OCI-LY7 (cell line): ENCODE measurements around the gene PPHLN1. TPM values are rescaled to one million over a fixed set of nuclear protein-coding genes. Genes with fewer than 3 reads are reported as not detected.

ENCODE experiments used
- BruUV-seq: library from RNA; stranded (reverse); fragments of 400-500 nt; replicated peaks from 2 replicates; lab custom pipeline; 2021; lab: Mats Ljungman, UMichigan
- CTCF ChIA-PET: fragments of 300-600 bp; sonication (Branson Sonifier 250); formaldehyde crosslinking; loops from one replicate; lab custom pipeline; 2022; ENCODE audit warnings: antibody characterized with exemption; ENCODE audit not compliant: unreplicated experiment; lab: Charles Lee
- POLR2A ChIA-PET: fragments of 300-600 bp; sonication (Branson Sonifier 250); formaldehyde crosslinking; loops from one replicate; lab custom pipeline; 2022; ENCODE audit warnings: antibody characterized with exemption; lab: Charles Lee
- DNase-seq: peaks from one replicate; pipeline ENCODE4 v3.0.0-alpha.2; 2015; ENCODE audit warnings: low spot score
- H2AFZ ChIP-seq: fragments of 200-600 bp; sonication (generic), shearing (Covaris generic); 2 replicates; pipeline ENCODE4 v1.6.1; 2014; ENCODE audit warnings: mild to moderate bottlenecking, antibody characterized with exemption, low read length, moderate library complexity
- H3K27ac ChIP-seq: fragments of 200-600 bp; sonication (generic); 2 replicates; pipeline ENCODE4 v1.5.1; 2014; ENCODE audit warnings: mixed run types, low read depth, mild to moderate bottlenecking, moderate library complexity, low read length, inconsistent platforms; ENCODE audit not compliant: poor library complexity, severe bottlenecking
- H3K36me3 ChIP-seq: fragments of 200-600 bp; sonication (generic); 2 replicates; pipeline ENCODE4 v1.6.1; 2014; ENCODE audit warnings: mild to moderate bottlenecking, antibody characterized with exemption, low read length, moderate library complexity, mixed read lengths; ENCODE audit not compliant: insufficient read depth
- H3K4me1 ChIP-seq: fragments of 200-600 bp; sonication (generic); 2 replicates; pipeline ENCODE4 v1.5.1; 2014; ENCODE audit warnings: mild to moderate bottlenecking, low read length; ENCODE audit not compliant: insufficient read depth, poor library complexity, severe bottlenecking
- H3K4me2 ChIP-seq: fragments of 200-600 bp; sonication (generic); 2 replicates; pipeline ENCODE4 v1.6.1; 2014; ENCODE audit warnings: mild to moderate bottlenecking, low read length
- H3K4me3 ChIP-seq: fragments of 200-600 bp; sonication (generic); 2 replicates; pipeline ENCODE4 v1.5.1; 2014; ENCODE audit warnings: mild to moderate bottlenecking, low read depth, low read length; ENCODE audit not compliant: poor library complexity, severe bottlenecking
- H3K79me2 ChIP-seq: fragments of 200-600 bp; sonication (generic); 2 replicates; pipeline ENCODE4 v1.6.1; 2016; ENCODE audit warnings: low read depth, mild to moderate bottlenecking, low read length, moderate library complexity, mixed read lengths; ENCODE audit not compliant: insufficient read depth
- H3K9me2 ChIP-seq: fragments of 200-600 bp; sonication (generic); 2 replicates; pipeline ENCODE4 v1.6.1; 2016; ENCODE audit warnings: mild to moderate bottlenecking, low read length, mixed read lengths; ENCODE audit not compliant: insufficient read depth
- H3K9me3 ChIP-seq: fragments of 200-600 bp; sonication (generic); 2 replicates; pipeline ENCODE4 v1.6.1; 2014; ENCODE audit warnings: mild to moderate bottlenecking, mixed run types, low read length, mixed read lengths
- H4K20me1 ChIP-seq: fragments of 200-600 bp; sonication (generic); 2 replicates; pipeline ENCODE4 v1.6.1; 2014; ENCODE audit warnings: mild to moderate bottlenecking, antibody characterized with exemption, low read length, moderate library complexity, mixed read lengths; ENCODE audit not compliant: insufficient read depth
- CTCF ChIP-seq: fragments of 200-600 bp; sonication (generic); conservative IDR thresholded peaks from 2 replicates; pipeline ENCODE4 v1.5.1; 2014; ENCODE audit warnings: mild to moderate bottlenecking, antibody characterized with exemption, low read length, moderate library complexity, mixed read lengths
- EZH2phosphoT487 ChIP-seq: fragments of 200-600 bp; sonication (generic); IDR thresholded peaks from 2 replicates; pipeline ENCODE4 v1.6.1; 2018; ENCODE audit warnings: low read depth, borderline replicate concordance, mild to moderate bottlenecking, mixed run types, antibody characterized with exemption, low read length, moderate library complexity, mixed read lengths
- intact Hi-C: fragments of 100-400 bp; cut with micrococcal nuclease; formaldehyde crosslinking; loops from one replicate; pipeline ENCODE4 v1.10.0; 2022; ENCODE audit not compliant: unreplicated experiment
- total RNA-seq, 2 experiments: library from RNA; depleted of rRNA in 1 of 2; stranded (reverse); fragments of >200 nt in 1 of 2; shearing (Covaris generic) in 1 of 2; gene quantifications; 2 replicates each; pipeline ENCODE4 v1.2.3, GENCODE V29; 2014 to 2022

The PPHLN1 gene
- total RNA-seq, 2 experiments from 2014 or later, result 95.3 to 97.6 TPM

GRCh38 chr12:42469355-42470175, 143.6 kb downstream of the PPHLN1 start:
- Histone ChIP-seq H3K4me1 (peaks cover 42% of the 10 kb centered on the region), H3K27ac (peak overlapping the region; percentile 80), H3K36me3 (no peaks in the 10 kb centered on the region), H3K9me2 (no peaks in the 10 kb centered on the region), H3K9me3 (no peaks in the 10 kb centered on the region), H2AFZ (peak overlapping the region; percentile 4; the same call in 1 of the 2 replicates), H3K4me3 (peak overlapping the region; percentile 55), H4K20me1 (peaks cover 7% of the 10 kb centered on the region; the same call in 1 of the 2 replicates), H3K79me2 (no peaks in the 10 kb centered on the region), H3K4me2 (peak overlapping the region; percentile 89)
- BruUV-seq, result no TSS peak
- POLR2A ChIA-PET, result interaction anchor here (0.6 to 2.3 kb wide), 9 partner anchors 22 to 716 kb away, joined by 3 to 8 read pairs (median 3); no protein-coding TSS in a partner anchor
- CTCF ChIA-PET, result interaction anchor here (0.6 kb wide), 1 partner anchor 86 kb away, joined by 3 read pairs; no protein-coding TSS in a partner anchor
- no peak for TF ChIP-seq EZH2phosphoT487
- no peak for TF ChIP-seq CTCF
- peak; percentile 94 for DNase-seq
- intact Hi-C loops, result loop anchor here (1.0 to 5.0 kb wide), 5 partner anchors 72 to 1032 kb away; partner anchors contain the start of genes PPHLN1, YAF2 and ZCRB1

GRCh38 chr12:42472376-42472775, 146.4 kb downstream of the PPHLN1 start:
- no peak for DNase-seq
- no TSS peak for BruUV-seq
- ChIA-PET CTCF (no interaction called here), POLR2A (no interaction called here)
- H3K27ac ChIP-seq, result no peak overlapping the region
- no peaks in the 10 kb centered on the region for H3K36me3 ChIP-seq
- H3K4me3 ChIP-seq, result no peak overlapping the region
- no peak overlapping the region for H3K4me2 ChIP-seq
- intact Hi-C loops, result no loop called here
- peaks cover 7% of the 10 kb centered on the region; the same call in 1 of the 2 replicates for H4K20me1 ChIP-seq
- H3K79me2 ChIP-seq, result no peaks in the 10 kb centered on the region
- no peaks in the 10 kb centered on the region for H3K9me2 ChIP-seq
- H3K4me1 ChIP-seq, result peaks cover 39% of the 10 kb centered on the region
- no peak overlapping the region for H2AFZ ChIP-seq
- TF ChIP-seq EZH2phosphoT487, result no peak
- no peak for TF ChIP-seq CTCF
- no peaks in the 10 kb centered on the region for H3K9me3 ChIP-seq

- Histone ChIP-seq H3K9me2 (no peaks in the 10 kb centered on the region), H3K27ac (no peak overlapping the region), H2AFZ (no peak overlapping the region), H3K79me2 (no peaks in the 10 kb centered on the region), H4K20me1 (peaks cover 7% of the 10 kb centered on the region; the same call in 1 of the 2 replicates), H3K36me3 (no peaks in the 10 kb centered on the region), H3K9me3 (no peaks in the 10 kb centered on the region), H3K4me3 (no peak overlapping the region), H3K4me1 (peaks cover 31% of the 10 kb centered on the region), H3K4me2 (no peak overlapping the region)
- DNase-seq, result no peak
- BruUV-seq, result no TSS peak
- intact Hi-C loops, result no loop called here
- ChIA-PET CTCF (no interaction called here), POLR2A (no interaction called here)
- TF ChIP-seq CTCF (no peak), EZH2phosphoT487 (no peak)
Observed at GRCh38 chr12:42473130-42473529, 147.2 kb downstream of the PPHLN1 start.
